Measurements from ENCODE around the gene STXBP5L. TPM values are rescaled to one million over a fixed set of nuclear protein-coding genes. Genes with fewer than 3 reads are reported as not detected.

STXBP5L gene
- total RNA-seq, 1 donor from 2014 or later = 0.98 TPM

GRCh38 chr3:121274411-121274810, 366.4 kb downstream of the STXBP5L start:
- no peak for DNase-seq (ENCODE audit: extremely low spot score in 2 of 2)
- Histone ChIP-seq H3K9me3 (no peaks in the 10 kb centered on the region), H3K27me3 (no peaks in the 10 kb centered on the region), H3K4me1 (no peaks in the 10 kb centered on the region), H3K36me3 (no peaks in the 10 kb centered on the region), H3K27ac (no peak overlapping the region), H3K4me3 (no peak overlapping the region)
- intact Hi-C loops (cut with DNase I) = no loop called here
- no peak for TF ChIP-seq CTCF (IDR thresholded peaks at IDR 0.05)
- TF ChIP-seq POLR2AphosphoS5 (IDR thresholded peaks at IDR 0.05; ENCODE audit: insufficient read depth in 1 of 2, low read depth in 1 of 2) = no peak
- no peak for TF ChIP-seq POLR2A (IDR thresholded peaks at IDR 0.05)

GRCh38 chr3:121295452-121295851, 387.4 kb downstream of the STXBP5L start:
- Histone ChIP-seq H3K27me3 (no peaks in the 10 kb centered on the region), H3K36me3 (no peaks in the 10 kb centered on the region), H3K4me3 (no peak overlapping the region), H3K4me1 (no peaks in the 10 kb centered on the region), H3K9me3 (no peaks in the 10 kb centered on the region), H3K27ac (no peak overlapping the region)
- DNase-seq (ENCODE audit: extremely low spot score in 2 of 2) = no peak
- no peak for TF ChIP-seq POLR2A (IDR thresholded peaks at IDR 0.05)
- TF ChIP-seq POLR2AphosphoS5 (IDR thresholded peaks at IDR 0.05; ENCODE audit: insufficient read depth in 1 of 2, low read depth in 1 of 2) = no peak
- no peak for TF ChIP-seq CTCF (IDR thresholded peaks at IDR 0.05)
- intact Hi-C loops (cut with DNase I) = no loop called here

- intact Hi-C loops (cut with DNase I) = no loop called here
- Histone ChIP-seq H3K4me3 (no peak overlapping the region), H3K27ac (no peak overlapping the region), H3K36me3 (no peaks in the 10 kb centered on the region), H3K4me1 (no peaks in the 10 kb centered on the region), H3K27me3 (no peaks in the 10 kb centered on the region), H3K9me3 (no peaks in the 10 kb centered on the region)
- TF ChIP-seq CTCF (IDR thresholded peaks at IDR 0.05) = no peak
- TF ChIP-seq POLR2A (IDR thresholded peaks at IDR 0.05) = no peak
- no peak for TF ChIP-seq POLR2AphosphoS5 (IDR thresholded peaks at IDR 0.05; ENCODE audit: insufficient read depth in 1 of 2, low read depth in 1 of 2)
- DNase-seq (ENCODE audit: extremely low spot score in 2 of 2) = no peak
Observed at GRCh38 chr3:121295979-121296378, 388.0 kb downstream of the STXBP5L start.

- no peak for DNase-seq (ENCODE audit: extremely low spot score in 2 of 2)
- no peak overlapping the region for H3K4me3 ChIP-seq
- TF ChIP-seq CTCF (IDR thresholded peaks at IDR 0.05) (no peak), POLR2A (IDR thresholded peaks at IDR 0.05) (no peak), POLR2AphosphoS5 (IDR thresholded peaks at IDR 0.05; ENCODE audit: insufficient read depth in 1 of 2, low read depth in 1 of 2) (no peak)
- H3K4me1 ChIP-seq = no peaks in the 10 kb centered on the region
- H3K36me3 ChIP-seq = no peaks in the 10 kb centered on the region
- intact Hi-C loops (cut with DNase I) = no loop called here
- no peaks in the 10 kb centered on the region for H3K27me3 ChIP-seq
- no peak overlapping the region for H3K27ac ChIP-seq
- H3K9me3 ChIP-seq = no peaks in the 10 kb centered on the region
Observed at GRCh38 chr3:121324320-121324719, 416.3 kb downstream of the STXBP5L start.

GRCh38 chr3:121330118-121330517, 422.1 kb downstream of the STXBP5L start:
- H3K36me3 ChIP-seq = no peaks in the 10 kb centered on the region
- no peak for DNase-seq (ENCODE audit: extremely low spot score in 2 of 2)
- H3K4me3 ChIP-seq = no peak overlapping the region
- TF ChIP-seq POLR2A (IDR thresholded peaks at IDR 0.05) = no peak
- TF ChIP-seq CTCF (IDR thresholded peaks at IDR 0.05) = no peak
- no peak for TF ChIP-seq POLR2AphosphoS5 (IDR thresholded peaks at IDR 0.05; ENCODE audit: insufficient read depth in 1 of 2, low read depth in 1 of 2)
- H3K9me3 ChIP-seq = no peaks in the 10 kb centered on the region
- H3K27me3 ChIP-seq = no peaks in the 10 kb centered on the region
- intact Hi-C loops (cut with DNase I) = no loop called here
- no peaks in the 10 kb centered on the region for H3K4me1 ChIP-seq
- H3K27ac ChIP-seq = no peak overlapping the region

All from vagina (tissue), 2 donors.